Loucy (cell line): ENCODE results near the gene CCDC148.

Experiments
- EZH2phosphoT487 ChIP-seq: fragments of 200-600 bp; IDR thresholded peaks from 2 replicates; pipeline ENCODE4 v1.6.1; 2018; ENCODE audit warnings: antibody characterized with exemption, mild to moderate bottlenecking, moderate library complexity, borderline replicate concordance
- TF ChIP-seq, protein P1 (sequence below): fragments of 200-600 bp; sonication (generic); conservative IDR thresholded peaks from 2 replicates; pipeline ENCODE4 v1.5.1; 2014; ENCODE audit warnings: mild to moderate bottlenecking, antibody characterized with exemption, low read length

DNA sequence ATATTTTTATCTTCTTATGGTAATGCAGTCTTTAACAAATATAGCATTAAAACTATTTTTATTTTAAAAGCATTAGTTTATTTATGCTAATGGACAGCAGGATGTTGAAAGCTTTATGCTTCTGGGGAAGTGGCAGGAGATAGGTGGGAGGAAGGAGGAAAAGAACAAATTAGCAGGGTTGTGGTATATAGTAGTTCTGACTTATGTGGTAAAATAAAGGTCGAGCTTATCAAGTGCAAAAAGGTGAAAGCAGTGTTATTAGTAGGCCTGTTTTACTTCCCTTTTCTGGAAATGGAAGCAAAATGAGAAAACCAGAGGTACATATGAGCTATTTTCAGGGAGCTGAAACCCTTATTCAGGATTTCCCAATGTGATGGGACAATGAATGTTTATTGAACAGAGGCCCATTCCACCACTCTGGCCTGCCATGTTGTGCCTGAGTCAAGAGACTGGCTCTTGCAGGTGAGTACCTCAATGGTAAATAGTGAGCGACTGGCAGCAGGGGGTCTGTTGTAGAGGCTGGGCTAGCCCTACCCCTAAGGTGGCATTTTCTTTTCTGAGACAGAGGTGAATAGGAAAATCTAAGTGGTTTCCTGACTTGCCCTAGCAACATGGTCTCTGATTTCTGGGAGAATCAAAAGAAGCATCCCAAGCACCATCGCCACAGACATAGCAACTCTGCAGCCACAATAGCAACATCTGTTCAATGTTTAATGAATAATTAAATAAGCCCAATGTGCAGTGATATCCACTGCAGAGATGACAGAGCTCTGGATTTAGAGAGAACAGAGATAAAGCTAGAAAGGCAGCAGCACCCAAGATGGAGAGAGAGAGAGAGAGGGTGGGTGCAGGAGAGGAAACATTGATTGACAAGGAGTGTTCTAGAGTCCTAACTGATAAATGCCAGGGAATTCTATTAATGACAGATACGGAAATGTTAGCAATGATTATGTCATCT is 235.2 kb downstream of the CCDC148 start:
- TF ChIP-seq, protein P1, sequence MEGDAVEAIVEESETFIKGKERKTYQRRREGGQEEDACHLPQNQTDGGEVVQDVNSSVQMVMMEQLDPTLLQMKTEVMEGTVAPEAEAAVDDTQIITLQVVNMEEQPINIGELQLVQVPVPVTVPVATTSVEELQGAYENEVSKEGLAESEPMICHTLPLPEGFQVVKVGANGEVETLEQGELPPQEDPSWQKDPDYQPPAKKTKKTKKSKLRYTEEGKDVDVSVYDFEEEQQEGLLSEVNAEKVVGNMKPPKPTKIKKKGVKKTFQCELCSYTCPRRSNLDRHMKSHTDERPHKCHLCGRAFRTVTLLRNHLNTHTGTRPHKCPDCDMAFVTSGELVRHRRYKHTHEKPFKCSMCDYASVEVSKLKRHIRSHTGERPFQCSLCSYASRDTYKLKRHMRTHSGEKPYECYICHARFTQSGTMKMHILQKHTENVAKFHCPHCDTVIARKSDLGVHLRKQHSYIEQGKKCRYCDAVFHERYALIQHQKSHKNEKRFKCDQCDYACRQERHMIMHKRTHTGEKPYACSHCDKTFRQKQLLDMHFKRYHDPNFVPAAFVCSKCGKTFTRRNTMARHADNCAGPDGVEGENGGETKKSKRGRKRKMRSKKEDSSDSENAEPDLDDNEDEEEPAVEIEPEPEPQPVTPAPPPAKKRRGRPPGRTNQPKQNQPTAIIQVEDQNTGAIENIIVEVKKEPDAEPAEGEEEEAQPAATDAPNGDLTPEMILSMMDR: no peak
- no peak for TF ChIP-seq EZH2phosphoT487
